Karpas-422 (cell line): ENCODE measurements around the gene TMEM139. TPM values are rescaled to one million over a fixed set of nuclear protein-coding genes. Genes with fewer than 3 reads are reported as not detected.

Experiments used
- DNase-seq: peaks from one replicate; pipeline ENCODE4 v3.0.0-alpha.2; 2015
- H2AFZ ChIP-seq: fragments of 200-600 bp; sonication (generic); 2 replicates; pipeline ENCODE4 v1.6.1; 2014; ENCODE audit warnings: antibody characterized with exemption, low read length, mixed read lengths
- H3K27ac ChIP-seq: fragments of 200-600 bp; sonication (generic); 2 replicates; pipeline ENCODE4 v1.5.1; 2014; ENCODE audit warnings: mild to moderate bottlenecking, low read length, moderate library complexity
- H3K27me3 ChIP-seq: fragments of 200-600 bp; sonication (generic); 2 replicates; pipeline ENCODE4 v1.6.1; 2014; ENCODE audit warnings: low read length, mixed read lengths
- H3K36me3 ChIP-seq: fragments of 200-600 bp; sonication (generic); 2 replicates; pipeline ENCODE4 v1.6.1; 2014; ENCODE audit warnings: low read length, mixed read lengths; ENCODE audit not compliant: insufficient read depth
- H3K4me1 ChIP-seq: fragments of 200-600 bp; sonication (generic); 2 replicates; pipeline ENCODE4 v1.6.1; 2014; ENCODE audit warnings: mild to moderate bottlenecking, low read length, mixed read lengths
- H3K4me2 ChIP-seq: fragments of 200-600 bp; sonication (generic); 2 replicates; pipeline ENCODE4 v1.6.1; 2014; ENCODE audit warnings: low read length, low read depth, mild to moderate bottlenecking; ENCODE audit not compliant: poor library complexity, severe bottlenecking
- H3K4me3 ChIP-seq: fragments of 200-600 bp; sonication (generic); 2 replicates; pipeline ENCODE4 v1.5.1; 2014; ENCODE audit warnings: mild to moderate bottlenecking, antibody characterized with exemption, low read length, mixed read lengths
- H3K79me2 ChIP-seq: fragments of 200-600 bp; sonication (generic); 2 replicates; pipeline ENCODE4 v1.6.1; 2014; ENCODE audit warnings: mild to moderate bottlenecking, low read length, mixed read lengths
- H3K9ac ChIP-seq: fragments of 200-600 bp; sonication (generic); 2 replicates; pipeline ENCODE4 v1.6.0; 2014; ENCODE audit warnings: low read length
- H3K9me2 ChIP-seq: fragments of 200-600 bp; sonication (generic), shearing (Covaris generic); replicated peaks from 2 replicates; pipeline ENCODE4 v1.6.0; 2014; ENCODE audit warnings: mild to moderate bottlenecking, low read length, moderate library complexity; ENCODE audit not compliant: insufficient read depth
- H3K9me3 ChIP-seq: fragments of 300-700, 200-600 bp; sonication (generic); 2 replicates; pipeline ENCODE4 v1.6.1; 2014; ENCODE audit warnings: low read length, mixed read lengths
- H4K20me1 ChIP-seq: fragments of 200-600 bp; sonication (generic); 2 replicates; pipeline ENCODE4 v1.6.1; 2014; ENCODE audit warnings: mild to moderate bottlenecking, antibody characterized with exemption, low read length, low read depth; ENCODE audit not compliant: insufficient read depth
- total RNA-seq: library from RNA; depleted of rRNA; stranded (reverse); fragments of >200 nt; shearing (Covaris generic); gene quantifications from 2 replicates; pipeline ENCODE4 v1.2.3, GENCODE V29; 2014; ENCODE audit warnings: low replicate concordance

The TMEM139 gene
- total RNA-seq, 1 experiment from 2014 or later = not detected

DNA sequence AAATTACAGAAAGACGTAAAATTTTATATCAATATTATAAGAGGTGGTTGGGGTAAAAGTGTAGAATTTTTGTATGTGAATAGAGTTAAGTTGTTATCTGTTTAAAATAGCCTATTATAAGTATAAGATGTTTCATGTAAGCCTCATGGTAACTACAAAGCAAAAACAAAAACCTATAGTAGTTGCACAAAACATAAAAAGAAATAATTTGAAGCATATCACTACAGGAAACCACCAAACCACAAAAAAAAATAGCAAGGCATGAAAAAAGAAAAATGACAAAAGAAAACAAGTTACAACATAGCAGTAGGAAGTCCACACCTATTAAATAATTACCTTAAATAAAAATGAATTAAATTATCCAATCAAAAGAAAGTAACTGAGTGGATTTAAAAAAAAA lies 33.9 kb upstream of the TMEM139 start:
- Histone ChIP-seq H4K20me1 (no peaks in the 10 kb centered on the region), H3K27ac (no peak overlapping the region), H3K36me3 (no peaks in the 10 kb centered on the region), H3K4me3 (no peak overlapping the region), H3K27me3 (no peaks in the 10 kb centered on the region), H3K4me1 (peaks cover 7% of the 10 kb centered on the region), H2AFZ (no peak overlapping the region), H3K9me2 (no peaks in the 10 kb centered on the region), H3K4me2 (no peak overlapping the region), H3K9me3 (peaks cover 7% of the 10 kb centered on the region; the same call in 1 of the 2 replicates), H3K9ac (no peak overlapping the region), H3K79me2 (no peaks in the 10 kb centered on the region)
- no peak for DNase-seq

GRCh38 chr7:143252006-143252405 lies 32.8 kb upstream of the TMEM139 start:
- Histone ChIP-seq H3K79me2 (no peaks in the 10 kb centered on the region), H3K9me2 (no peaks in the 10 kb centered on the region), H3K4me1 (peaks cover 6% of the 10 kb centered on the region), H3K9ac (no peak overlapping the region), H3K4me3 (no peak overlapping the region), H3K4me2 (no peak overlapping the region), H3K27ac (no peak overlapping the region), H2AFZ (no peak overlapping the region), H3K36me3 (no peaks in the 10 kb centered on the region), H3K27me3 (no peaks in the 10 kb centered on the region), H4K20me1 (no peaks in the 10 kb centered on the region), H3K9me3 (peaks cover 7% of the 10 kb centered on the region; the same call in 1 of the 2 replicates)
- DNase-seq = no peak

DNA sequence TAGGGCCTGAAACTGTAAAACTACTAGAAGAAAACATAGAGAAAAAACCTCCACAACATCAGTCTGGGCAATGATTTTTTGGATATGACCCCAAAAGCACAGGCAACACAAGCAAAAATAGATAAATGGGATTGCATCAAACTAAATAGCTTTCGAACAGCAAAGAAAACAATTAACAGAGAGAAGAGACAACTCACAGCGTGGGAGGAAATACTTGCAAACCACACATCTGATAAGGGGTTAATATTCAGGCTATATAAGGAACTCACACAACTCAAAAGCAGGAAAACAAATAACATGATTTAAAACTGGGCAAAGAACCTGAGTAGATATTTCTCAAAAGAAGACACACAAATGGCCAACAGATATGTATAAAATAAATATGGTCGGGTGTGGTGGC lies 29.2 kb upstream of the TMEM139 start:
- Histone ChIP-seq H3K9me3 (no peaks in the 10 kb centered on the region), H3K9ac (no peak overlapping the region), H3K79me2 (no peaks in the 10 kb centered on the region), H3K36me3 (no peaks in the 10 kb centered on the region), H3K4me2 (no peak overlapping the region), H3K4me3 (no peak overlapping the region), H3K27ac (no peak overlapping the region), H3K4me1 (peaks cover 19% of the 10 kb centered on the region), H3K27me3 (no peaks in the 10 kb centered on the region), H3K9me2 (no peaks in the 10 kb centered on the region), H2AFZ (no peak overlapping the region), H4K20me1 (no peaks in the 10 kb centered on the region)
- no peak for DNase-seq

DNA sequence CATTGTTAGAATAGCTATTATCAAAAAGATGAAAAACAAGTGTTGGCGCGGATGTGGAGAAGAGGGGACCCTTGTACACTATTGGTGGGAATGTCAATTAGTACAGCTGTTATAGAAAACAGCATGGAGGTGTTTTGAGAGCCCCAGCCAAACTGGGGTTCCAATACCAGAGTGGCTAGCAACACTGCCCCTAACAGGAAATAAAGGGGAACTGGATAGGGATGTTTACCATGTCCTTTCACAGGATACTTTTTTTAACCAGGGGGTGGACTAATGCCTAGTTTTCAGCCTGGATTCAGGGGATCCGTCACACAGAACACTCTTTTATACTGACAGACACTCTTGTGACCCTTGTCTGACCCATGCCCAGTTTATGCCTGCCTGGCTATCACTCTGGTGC lies 28.4 kb upstream of the TMEM139 start:
- Histone ChIP-seq H3K4me2 (no peak overlapping the region), H3K27ac (no peak overlapping the region), H3K9me3 (no peaks in the 10 kb centered on the region), H3K9ac (no peak overlapping the region), H3K4me1 (peaks cover 19% of the 10 kb centered on the region), H3K79me2 (no peaks in the 10 kb centered on the region), H4K20me1 (no peaks in the 10 kb centered on the region), H3K36me3 (no peaks in the 10 kb centered on the region), H3K9me2 (no peaks in the 10 kb centered on the region), H3K4me3 (no peak overlapping the region), H2AFZ (no peak overlapping the region), H3K27me3 (no peaks in the 10 kb centered on the region)
- no peak for DNase-seq

DNA sequence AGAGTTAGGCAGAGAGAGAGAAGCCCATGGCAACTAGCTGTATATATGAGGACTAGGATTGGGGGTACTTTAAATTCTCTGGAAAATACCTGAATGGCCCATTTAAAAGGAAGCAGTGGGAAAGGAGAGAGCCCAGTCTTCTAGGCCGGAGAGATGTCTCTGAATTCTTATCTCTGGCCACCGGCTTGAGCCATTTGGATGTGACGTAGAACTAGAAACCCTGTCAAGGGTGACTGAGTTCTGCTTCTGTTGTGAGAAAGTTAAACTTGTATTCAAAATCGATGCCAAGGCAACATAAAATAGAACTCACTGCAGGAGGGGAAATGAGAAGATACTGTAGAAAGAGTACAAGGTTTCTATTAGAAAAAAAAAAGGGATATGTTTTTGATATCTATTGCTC lies 27.8 kb upstream of the TMEM139 start:
- Histone ChIP-seq H3K79me2 (no peaks in the 10 kb centered on the region), H3K27me3 (no peaks in the 10 kb centered on the region), H3K9ac (no peak overlapping the region), H3K4me2 (no peak overlapping the region), H2AFZ (no peak overlapping the region), H3K4me3 (no peak overlapping the region), H3K4me1 (peaks cover 19% of the 10 kb centered on the region), H3K36me3 (no peaks in the 10 kb centered on the region), H3K9me2 (no peaks in the 10 kb centered on the region), H3K27ac (no peak overlapping the region), H4K20me1 (no peaks in the 10 kb centered on the region), H3K9me3 (no peaks in the 10 kb centered on the region)
- DNase-seq = peak; percentile 50

- H3K4me1 ChIP-seq = peaks cover 19% of the 10 kb centered on the region
- DNase-seq = no peak
- H3K27ac ChIP-seq = no peak overlapping the region
Observed at GRCh38 chr7:143257501-143257900, 27.3 kb upstream of the TMEM139 start.

GRCh38 chr7:143258831-143259230 lies 25.9 kb upstream of the TMEM139 start:
- Histone ChIP-seq H3K9me2 (no peaks in the 10 kb centered on the region), H3K4me2 (no peak overlapping the region), H3K27me3 (no peaks in the 10 kb centered on the region), H3K9ac (no peak overlapping the region), H3K36me3 (no peaks in the 10 kb centered on the region), H4K20me1 (no peaks in the 10 kb centered on the region), H3K27ac (no peak overlapping the region), H3K4me1 (peaks cover 26% of the 10 kb centered on the region), H2AFZ (no peak overlapping the region), H3K4me3 (no peak overlapping the region), H3K79me2 (peaks cover 7% of the 10 kb centered on the region), H3K9me3 (no peaks in the 10 kb centered on the region)
- DNase-seq = no peak

More at GRCh38 chr7:143257501-143257900, 27.3 kb upstream of the TMEM139 start:
- H3K36me3 ChIP-seq = no peaks in the 10 kb centered on the region
- H2AFZ ChIP-seq = no peak overlapping the region
- H3K4me2 ChIP-seq = no peak overlapping the region
- H3K9ac ChIP-seq = no peak overlapping the region
- H3K27me3 ChIP-seq = no peaks in the 10 kb centered on the region
- no peaks in the 10 kb centered on the region for H4K20me1 ChIP-seq
- H3K9me3 ChIP-seq = no peaks in the 10 kb centered on the region
- H3K4me3 ChIP-seq = no peak overlapping the region
- H3K79me2 ChIP-seq = no peaks in the 10 kb centered on the region
- no peaks in the 10 kb centered on the region for H3K9me2 ChIP-seq

DNA sequence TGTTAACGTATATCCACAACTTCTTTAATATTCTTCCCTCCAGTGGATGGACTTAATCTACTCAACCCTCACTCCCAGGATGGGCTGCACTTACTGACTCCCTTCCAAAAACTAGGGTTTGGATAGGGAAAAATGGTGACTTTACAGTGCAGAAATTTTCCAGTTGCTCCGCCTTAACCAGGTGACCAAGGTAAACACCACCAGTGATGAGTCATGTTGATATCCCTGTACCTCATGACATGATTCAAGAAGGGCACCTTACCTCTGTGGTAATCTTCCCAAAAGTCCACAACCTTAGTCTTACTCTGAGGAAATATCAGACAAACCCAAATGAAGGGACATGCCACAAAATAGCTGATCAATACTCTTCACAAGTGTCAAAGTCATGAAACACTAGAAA lies 25.0 kb upstream of the TMEM139 start:
- H3K27ac ChIP-seq = no peak overlapping the region
- H3K79me2 ChIP-seq = peaks cover 14% of the 10 kb centered on the region
- H3K4me2 ChIP-seq = no peak overlapping the region

GRCh38 chr7:143261901-143262300 lies 22.9 kb upstream of the TMEM139 start:
- Histone ChIP-seq H3K4me2 (no peak overlapping the region), H3K9me2 (no peaks in the 10 kb centered on the region), H3K4me1 (peaks cover 34% of the 10 kb centered on the region), H3K36me3 (peaks cover 9% of the 10 kb centered on the region), H3K9me3 (no peaks in the 10 kb centered on the region), H4K20me1 (no peaks in the 10 kb centered on the region), H3K27ac (no peak overlapping the region), H3K79me2 (peaks cover 15% of the 10 kb centered on the region), H3K27me3 (no peaks in the 10 kb centered on the region), H2AFZ (no peak overlapping the region), H3K9ac (no peak overlapping the region), H3K4me3 (no peak overlapping the region)
- no peak for DNase-seq

More for the DNA sequence above, 25.0 kb upstream of the TMEM139 start:
- no peak overlapping the region for H3K9ac ChIP-seq
- H3K9me2 ChIP-seq = no peaks in the 10 kb centered on the region
- H2AFZ ChIP-seq = no peak overlapping the region
- no peaks in the 10 kb centered on the region for H3K9me3 ChIP-seq
- H4K20me1 ChIP-seq = no peaks in the 10 kb centered on the region
- no peaks in the 10 kb centered on the region for H3K36me3 ChIP-seq
- no peak overlapping the region for H3K4me3 ChIP-seq
- H3K4me1 ChIP-seq = peaks cover 35% of the 10 kb centered on the region
- no peak for DNase-seq
- H3K27me3 ChIP-seq = no peaks in the 10 kb centered on the region
